NT2/D1 (cell line): ENCODE measurements around the gene TFCP2L1.
"Not testable (repeated sequence)": the region's sequence is repeated elsewhere in the genome, so short reads cannot be mapped to it uniquely, and the experiment has no call there.

Experiments used
- DNase-seq: peaks from one replicate; pipeline ENCODE4 v3.0.0-alpha.2; 2011; ENCODE audit warnings: low read depth, low spot score
- H3K27me3 ChIP-seq: 2 replicates; pipeline ENCODE4 v1.6.0; 2011; ENCODE audit warnings: mild to moderate bottlenecking; ENCODE audit not compliant: insufficient read length, insufficient read depth
- H3K36me3 ChIP-seq: 2 replicates; pipeline ENCODE4 v1.6.1; 2011; ENCODE audit warnings: mild to moderate bottlenecking, low read length, mixed read lengths; ENCODE audit not compliant: insufficient read depth, insufficient read length
- H3K4me1 ChIP-seq: 2 replicates; pipeline ENCODE4 v1.5.1; 2011; ENCODE audit not compliant: insufficient read depth, insufficient read length
- H3K4me3 ChIP-seq: 2 replicates; pipeline ENCODE4 v1.5.1; 2011; ENCODE audit warnings: low read depth; ENCODE audit not compliant: insufficient read length
- H3K9ac ChIP-seq: 2 replicates; pipeline ENCODE4 v1.6.0; 2011; ENCODE audit warnings: low read depth; ENCODE audit not compliant: insufficient read length
- H3K9me3 ChIP-seq: 2 replicates; pipeline ENCODE4 v1.5.1; 2011; ENCODE audit warnings: mild to moderate bottlenecking, low read length; ENCODE audit not compliant: insufficient read depth
- SUZ12 ChIP-seq: IDR thresholded peaks from 2 replicates; pipeline ENCODE4 v1.6.1; 2011; ENCODE audit not compliant: insufficient read length, insufficient read depth; ENCODE audit errors: extremely low read depth
- YY1 ChIP-seq: IDR thresholded peaks from 2 replicates; pipeline ENCODE4 v1.6.1; 2011; ENCODE audit not compliant: insufficient read length, insufficient read depth
- ZNF274 ChIP-seq: IDR thresholded peaks from 2 replicates; pipeline ENCODE4 v1.6.1; 2011; ENCODE audit warnings: mild to moderate bottlenecking, low read depth, low read length

Gene TFCP2L1

DNA sequence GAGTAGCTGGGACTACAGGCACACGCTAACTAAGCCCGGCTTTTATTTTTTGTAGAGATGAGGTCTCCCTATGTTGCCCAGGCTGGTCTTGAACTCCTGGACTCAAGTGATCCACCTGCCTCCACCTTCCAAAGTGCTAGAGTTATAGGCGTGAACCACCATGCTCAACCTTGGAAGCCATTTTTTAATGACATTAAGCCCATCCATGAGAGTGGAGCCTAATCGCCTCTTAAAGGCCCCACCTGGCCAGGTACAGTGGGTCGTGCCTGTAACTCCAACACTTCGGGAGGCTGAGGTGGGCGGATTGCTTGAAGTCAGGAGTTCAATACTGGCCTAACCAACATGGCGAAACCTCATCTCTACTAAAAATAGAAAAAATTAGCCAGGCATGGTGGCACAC is 41.6 kb upstream of the TFCP2L1 start:
- Histone ChIP-seq H3K4me3 (no peak overlapping the region), H3K27me3 (no peaks in the 10 kb centered on the region), H3K9me3 (no peaks in the 10 kb centered on the region), H3K4me1 (peaks cover 9% of the 10 kb centered on the region), H3K9ac (no peak overlapping the region), H3K36me3 (no peaks in the 10 kb centered on the region)
- TF ChIP-seq YY1: no peak
- TF ChIP-seq ZNF274: no peak
- no peak for TF ChIP-seq SUZ12
- DNase-seq: no peak

DNA sequence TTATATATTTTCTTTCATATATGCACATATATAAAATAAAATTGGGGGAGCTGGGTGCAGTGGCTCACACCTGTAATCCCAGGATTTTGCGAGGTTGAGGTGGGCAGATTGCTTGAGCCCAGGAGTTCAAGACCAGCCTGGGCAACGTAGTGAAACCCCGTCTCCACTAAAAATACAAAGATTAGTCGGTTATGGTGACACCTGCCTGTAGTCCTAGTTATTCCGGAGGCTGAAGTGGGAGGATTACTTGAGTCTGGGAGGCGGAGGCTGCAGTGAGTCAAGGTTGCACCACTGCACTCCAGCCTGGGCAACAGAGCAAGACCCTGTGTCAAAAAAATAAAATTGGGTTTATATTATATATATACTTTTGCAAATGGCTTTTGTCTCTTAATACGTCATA is 39.6 kb upstream of the TFCP2L1 start:
- TF ChIP-seq ZNF274 (no peak), SUZ12 (no peak), YY1 (no peak)
- no peak overlapping the region for H3K9ac ChIP-seq
- H3K9me3 ChIP-seq: no peaks in the 10 kb centered on the region
- H3K36me3 ChIP-seq: no peaks in the 10 kb centered on the region
- H3K4me1 ChIP-seq: peaks cover 7% of the 10 kb centered on the region
- no peak overlapping the region for H3K4me3 ChIP-seq
- no peak for DNase-seq
- no peaks in the 10 kb centered on the region for H3K27me3 ChIP-seq

DNA sequence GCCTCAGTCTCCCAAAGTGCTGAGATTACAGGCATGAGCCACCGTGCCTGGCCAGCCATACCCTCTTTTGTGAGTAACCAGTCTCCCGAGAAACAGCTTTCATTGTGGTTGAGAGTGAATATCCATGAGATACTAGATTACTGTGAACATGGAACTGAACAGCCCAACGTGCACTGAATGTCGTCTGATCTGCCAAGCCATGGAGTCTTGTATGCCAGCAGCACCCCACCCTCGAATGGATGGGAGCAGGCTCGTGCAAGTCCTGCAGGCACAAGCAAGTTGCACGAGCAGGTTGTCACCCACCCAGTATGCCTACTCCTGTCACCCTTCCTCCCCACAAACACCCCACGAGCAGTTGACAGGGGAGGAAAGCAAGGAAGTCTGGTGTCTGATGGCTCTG is 36.5 kb upstream of the TFCP2L1 start:
- H3K9me3 ChIP-seq: no peaks in the 10 kb centered on the region
- H3K27me3 ChIP-seq: no peaks in the 10 kb centered on the region
- no peaks in the 10 kb centered on the region for H3K36me3 ChIP-seq
- H3K4me1 ChIP-seq: peaks cover 7% of the 10 kb centered on the region
- H3K4me3 ChIP-seq: no peak overlapping the region
- TF ChIP-seq YY1 (no peak), ZNF274 (no peak), SUZ12 (no peak)
- H3K9ac ChIP-seq: no peak overlapping the region
- DNase-seq: no peak

DNA sequence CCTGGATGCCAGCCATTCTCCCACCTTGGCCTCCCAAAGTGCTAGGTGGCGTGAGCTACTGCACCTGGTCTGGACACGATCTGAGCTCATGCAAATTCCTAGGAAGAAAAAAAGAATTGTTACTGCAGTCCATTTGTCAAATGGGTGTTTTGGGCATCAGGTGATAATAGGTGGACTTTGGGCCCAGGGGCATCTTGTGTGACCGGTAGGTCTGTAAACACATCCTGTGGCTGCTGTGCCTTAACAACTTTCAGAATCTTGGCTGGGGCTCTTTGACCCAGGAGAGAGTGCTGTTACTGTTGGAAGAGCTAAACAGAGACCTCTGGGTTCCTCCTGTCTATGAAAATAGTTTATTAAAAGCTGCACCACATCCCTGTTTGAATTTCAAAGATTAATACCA is 34.9 kb upstream of the TFCP2L1 start:
- TF ChIP-seq SUZ12 (no peak), ZNF274 (no peak), YY1 (no peak)
- no peak overlapping the region for H3K9ac ChIP-seq
- H3K4me1 ChIP-seq: peaks cover 7% of the 10 kb centered on the region
- H3K4me3 ChIP-seq: no peak overlapping the region
- H3K36me3 ChIP-seq: no peaks in the 10 kb centered on the region
- H3K27me3 ChIP-seq: no peaks in the 10 kb centered on the region
- no peaks in the 10 kb centered on the region for H3K9me3 ChIP-seq
- no peak for DNase-seq

DNA sequence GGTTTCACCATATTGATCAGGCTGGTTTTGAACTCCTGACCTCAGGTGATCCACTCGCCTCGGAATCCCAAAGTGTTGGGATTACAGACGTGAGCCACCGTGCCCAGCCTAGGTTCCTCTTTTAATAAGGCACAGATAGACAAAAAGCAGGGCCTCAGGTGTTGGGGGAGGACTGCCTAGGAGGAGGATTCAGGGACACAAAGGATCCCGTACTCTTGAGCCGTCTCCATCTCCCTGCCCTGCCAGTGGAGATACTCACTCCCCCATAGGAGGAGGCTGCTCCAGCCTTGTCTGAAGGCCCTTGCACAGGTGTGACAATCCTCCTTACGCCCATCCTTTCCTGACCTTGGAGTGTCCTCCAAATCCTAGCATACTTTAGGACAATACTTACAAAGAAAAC is 32.0 kb upstream of the TFCP2L1 start:
- TF ChIP-seq ZNF274 (no peak), YY1 (no peak), SUZ12 (no peak)
- no peaks in the 10 kb centered on the region for H3K36me3 ChIP-seq
- DNase-seq: no peak

DNA sequence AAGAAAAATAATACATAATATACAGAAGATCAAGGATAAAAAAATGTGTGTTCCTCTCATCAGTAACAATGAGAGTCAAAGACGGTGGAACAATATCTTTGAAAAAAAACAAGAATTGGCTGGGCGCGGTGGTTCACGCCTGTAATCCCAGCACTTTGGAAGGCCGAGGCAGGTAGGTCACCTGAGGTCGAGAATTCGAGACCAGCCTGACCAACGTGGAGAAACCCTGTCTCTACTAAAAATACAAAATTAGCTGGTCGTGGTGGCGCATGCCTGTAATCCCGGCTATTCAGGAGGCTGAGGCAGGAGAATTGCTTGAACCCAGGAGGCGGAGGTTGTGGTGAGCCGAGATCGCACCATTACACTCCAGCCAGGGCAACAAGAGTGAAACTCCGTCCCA is 28.7 kb upstream of the TFCP2L1 start:
- H3K9ac ChIP-seq, H3K27me3 ChIP-seq, H3K4me1 ChIP-seq, DNase-seq, H3K4me3 ChIP-seq, H3K36me3 ChIP-seq, H3K9me3 ChIP-seq: not testable (repeated sequence)

More for the DNA sequence above, 32.0 kb upstream of the TFCP2L1 start:
- H3K4me3 ChIP-seq: no peak overlapping the region
- H3K9me3 ChIP-seq: no peaks in the 10 kb centered on the region
- H3K27me3 ChIP-seq: no peaks in the 10 kb centered on the region
- H3K4me1 ChIP-seq: no peaks in the 10 kb centered on the region
- H3K9ac ChIP-seq: no peak overlapping the region

DNA sequence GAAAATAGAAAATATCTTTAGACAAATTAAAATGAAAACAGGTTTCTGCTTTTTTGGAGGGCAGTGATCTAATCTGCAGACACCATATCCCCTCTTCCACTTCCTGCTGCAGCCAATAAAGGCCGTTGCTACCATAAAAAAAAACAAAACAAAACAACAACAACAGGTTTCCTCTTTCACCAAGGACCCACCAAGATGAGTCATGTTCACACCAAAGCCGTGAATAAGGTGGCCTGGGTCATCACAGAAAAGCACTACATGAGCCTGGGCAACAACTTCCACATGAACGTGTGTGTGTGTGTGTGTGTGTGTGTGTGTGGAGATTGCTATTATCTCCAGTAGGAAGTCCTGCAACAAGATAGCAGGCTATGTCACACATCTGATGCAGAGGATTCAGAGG is 24.8 kb upstream of the TFCP2L1 start:
- no peak for DNase-seq
- Histone ChIP-seq H3K4me1 (no peaks in the 10 kb centered on the region), H3K9ac (no peak overlapping the region), H3K27me3 (no peaks in the 10 kb centered on the region), H3K4me3 (no peak overlapping the region), H3K36me3 (no peaks in the 10 kb centered on the region), H3K9me3 (no peaks in the 10 kb centered on the region)
- TF ChIP-seq SUZ12: no peak
- no peak for TF ChIP-seq ZNF274
- TF ChIP-seq YY1: no peak

DNA sequence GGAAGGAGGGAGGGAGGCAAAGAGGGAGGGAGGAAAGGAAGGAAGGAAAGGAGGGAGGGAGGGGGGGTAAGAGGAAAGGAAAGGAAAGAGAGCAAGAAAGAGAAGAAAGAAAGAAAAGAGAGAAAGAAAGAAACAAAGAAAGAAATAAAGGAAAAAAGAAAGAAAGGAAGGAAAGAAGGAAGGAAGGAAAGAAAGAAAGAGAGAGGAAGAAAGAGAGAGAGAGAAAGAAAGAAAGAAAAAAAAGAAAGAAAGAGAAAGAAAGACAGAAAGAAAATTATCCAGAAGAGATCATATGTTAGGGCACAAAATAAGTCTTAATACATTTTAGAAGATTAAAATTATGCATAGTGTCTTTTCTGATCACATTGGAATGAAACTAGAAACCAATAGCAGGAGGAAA is 24.3 kb upstream of the TFCP2L1 start:
- Histone ChIP-seq H3K27me3 (no peaks in the 10 kb centered on the region), H3K9ac (no peak overlapping the region), H3K9me3 (no peaks in the 10 kb centered on the region), H3K36me3 (no peaks in the 10 kb centered on the region), H3K4me1 (no peaks in the 10 kb centered on the region), H3K4me3 (no peak overlapping the region)
- no peak for DNase-seq
- TF ChIP-seq SUZ12 (no peak), ZNF274 (no peak), YY1 (no peak)
